KOPT-K1 (cell line): Measurements from ENCODE around the gene REPIN1.

Experiments
- H3K27ac ChIP-seq: fragments of 200-600 bp; sonication (generic); 2 replicates; pipeline ENCODE4 v1.5.1; 2016; ENCODE audit warnings: antibody characterized with exemption, mild to moderate bottlenecking, low read depth, low read length; ENCODE audit not compliant: poor library complexity, severe bottlenecking
- H3K36me3 ChIP-seq: fragments of 200-600 bp; sonication (generic); 2 replicates; pipeline ENCODE4 v1.5.1; 2017; ENCODE audit warnings: antibody characterized with exemption, mild to moderate bottlenecking, low read length, moderate library complexity; ENCODE audit not compliant: insufficient read depth
- H3K9me3 ChIP-seq: fragments of 200-600 bp; sonication (generic); 2 replicates; pipeline ENCODE4 v1.5.1; 2017; ENCODE audit warnings: antibody characterized with exemption, low read length, mild to moderate bottlenecking; ENCODE audit not compliant: insufficient read depth, poor library complexity, severe bottlenecking

The REPIN1 gene

DNA sequence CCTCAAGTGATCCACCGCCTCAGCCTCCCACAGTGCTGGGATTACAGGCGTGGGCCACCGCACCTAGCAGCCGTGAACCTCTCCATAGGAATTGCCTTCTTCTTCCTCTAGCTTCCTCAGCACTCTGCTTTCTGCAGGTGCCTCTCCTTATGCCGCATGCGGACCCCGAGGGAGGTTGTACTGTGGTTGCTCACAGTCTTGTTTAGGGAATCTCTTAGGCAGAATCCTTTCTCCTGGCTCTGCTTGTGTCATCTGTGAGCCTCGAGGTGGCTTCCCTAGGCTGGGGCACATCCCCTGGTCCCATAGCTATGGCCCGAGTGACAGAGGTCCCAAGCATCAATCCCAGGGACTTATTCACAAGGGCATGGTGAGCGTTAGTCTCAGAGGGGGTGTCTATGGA, 48.6 kb downstream of the REPIN1 start:
- H3K27ac ChIP-seq: no peak overlapping the region
- H3K36me3 ChIP-seq: peaks cover 15% of the 10 kb centered on the region

GRCh38 chr7:150417863-150418262, 49.2 kb downstream of the REPIN1 start:
- Histone ChIP-seq H3K9me3 (no peaks in the 10 kb centered on the region), H3K36me3 (peaks cover 9% of the 10 kb centered on the region; the same call in 1 of the 2 replicates), H3K27ac (no peak overlapping the region)

More for the DNA sequence above, 48.6 kb downstream of the REPIN1 start:
- no peaks in the 10 kb centered on the region for H3K9me3 ChIP-seq

DNA sequence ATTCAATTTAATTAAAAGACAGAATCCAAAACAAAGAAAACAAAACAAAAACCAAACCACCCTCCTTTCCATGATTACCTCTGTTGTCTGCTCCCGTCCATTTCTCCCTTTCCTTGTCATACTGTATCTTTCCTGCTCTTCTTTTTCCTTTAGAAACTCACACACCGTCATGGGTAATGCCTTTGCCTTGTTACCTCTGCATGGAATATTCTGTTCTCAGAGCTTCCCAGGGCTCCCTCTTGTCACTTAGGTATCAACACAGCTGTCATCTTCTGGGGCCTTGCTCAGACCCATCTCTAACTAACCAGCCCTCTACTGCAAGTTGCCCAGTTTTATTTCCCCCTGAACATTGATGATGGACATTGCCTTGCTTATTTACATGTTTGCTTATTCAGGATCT, 51.6 kb downstream of the REPIN1 start:
- no peak overlapping the region for H3K27ac ChIP-seq

GRCh38 chr7:150420987-150421674, 52.5 kb downstream of the REPIN1 start:
- Histone ChIP-seq H3K27ac (peak overlapping the region; percentile 23), H3K36me3 (no peaks in the 10 kb centered on the region), H3K9me3 (no peaks in the 10 kb centered on the region)

More for the DNA sequence above, 51.6 kb downstream of the REPIN1 start:
- H3K9me3 ChIP-seq: no peaks in the 10 kb centered on the region
- no peaks in the 10 kb centered on the region for H3K36me3 ChIP-seq

GRCh38 chr7:150421831-150422230, 53.2 kb downstream of the REPIN1 start:
- Histone ChIP-seq H3K9me3 (no peaks in the 10 kb centered on the region), H3K27ac (no peak overlapping the region), H3K36me3 (no peaks in the 10 kb centered on the region)
